Renal cortical epithelial cell (primary cell): ENCODE data around the gene FBLN1. TPM values are rescaled to one million over a fixed set of nuclear protein-coding genes. Genes with fewer than 3 reads are reported as not detected.
"Not testable (repeated sequence)": the region's sequence is repeated elsewhere in the genome, so short reads cannot be mapped to it uniquely, and the experiment has no call there.

Experiments used
- DNase-seq: peaks from one replicate; pipeline ENCODE4 v3.0.0-alpha.2; 2011; ENCODE audit warnings: low read depth
- total RNA-seq: library from RNA; depleted of rRNA; stranded (reverse); fragments of >200 nt; gene quantifications from 2 replicates; pipeline ENCODE4 v1.2.3, GENCODE V29; 2014

Gene FBLN1
- total RNA-seq, 1 donor from 2014 or later, result 17.1 TPM

- DNase-seq, result no peak
Measured at GRCh38 chr22:45603619-45604018, 100.9 kb downstream of the FBLN1 start.

GRCh38 chr22:45608045-45608444 lies 105.4 kb downstream of the FBLN1 start:
- not testable (repeated sequence) for DNase-seq

- DNase-seq, result peak; percentile 95
Measured at GRCh38 chr22:45608763-45609180, 106.1 kb downstream of the FBLN1 start.

GRCh38 chr22:45612451-45612901 lies 109.8 kb downstream of the FBLN1 start:
- peak; percentile 85 for DNase-seq

GRCh38 chr22:45612940-45613339 lies 110.3 kb downstream of the FBLN1 start:
- DNase-seq, result no peak

GRCh38 chr22:45615364-45615763 lies 112.7 kb downstream of the FBLN1 start:
- no peak for DNase-seq

GRCh38 chr22:45616432-45616831 lies 113.7 kb downstream of the FBLN1 start:
- DNase-seq, result no peak

GRCh38 chr22:45617948-45618347 lies 115.3 kb downstream of the FBLN1 start:
- no peak for DNase-seq

GRCh38 chr22:45620706-45621105 lies 118.0 kb downstream of the FBLN1 start:
- DNase-seq, result no peak

- no peak for DNase-seq
Measured at GRCh38 chr22:45621836-45622600, 119.3 kb downstream of the FBLN1 start.

GRCh38 chr22:45623464-45624145 lies 120.9 kb downstream of the FBLN1 start:
- not testable (repeated sequence) for DNase-seq

- peak; percentile 73 for DNase-seq
Measured at GRCh38 chr22:45626198-45626651, 123.5 kb downstream of the FBLN1 start.

- no peak for DNase-seq
Measured at GRCh38 chr22:45627489-45628233, 125.0 kb downstream of the FBLN1 start.

- no peak for DNase-seq
Measured at GRCh38 chr22:45628515-45628914, 125.8 kb downstream of the FBLN1 start.

- no peak for DNase-seq
Measured at GRCh38 chr22:45629469-45630089, 126.9 kb downstream of the FBLN1 start.

- DNase-seq, result no peak
Measured at GRCh38 chr22:45630436-45630835, 127.8 kb downstream of the FBLN1 start.

GRCh38 chr22:45631140-45631840 lies 128.6 kb downstream of the FBLN1 start:
- DNase-seq, result no peak

GRCh38 chr22:45631841-45632238 lies 129.2 kb downstream of the FBLN1 start:
- no peak for DNase-seq

GRCh38 chr22:45632791-45633515 lies 130.3 kb downstream of the FBLN1 start:
- DNase-seq, result peak; percentile 54

- no peak for DNase-seq
Measured at GRCh38 chr22:45636683-45637082, 134.0 kb downstream of the FBLN1 start.

GRCh38 chr22:45638197-45638596 lies 135.5 kb downstream of the FBLN1 start:
- DNase-seq, result no peak
